ENCODE measurements around the gene GLIPR2. TPM values are rescaled to one million over a fixed set of nuclear protein-coding genes. Genes with fewer than 3 reads are reported as not detected.
"Not testable (repeated sequence)": the region's sequence is repeated elsewhere in the genome, so short reads cannot be mapped to it uniquely, and the experiment has no call there.

Gene GLIPR2
- polyA plus RNA-seq, 3 donors: 213 to 528 (median 520) TPM

DNA sequence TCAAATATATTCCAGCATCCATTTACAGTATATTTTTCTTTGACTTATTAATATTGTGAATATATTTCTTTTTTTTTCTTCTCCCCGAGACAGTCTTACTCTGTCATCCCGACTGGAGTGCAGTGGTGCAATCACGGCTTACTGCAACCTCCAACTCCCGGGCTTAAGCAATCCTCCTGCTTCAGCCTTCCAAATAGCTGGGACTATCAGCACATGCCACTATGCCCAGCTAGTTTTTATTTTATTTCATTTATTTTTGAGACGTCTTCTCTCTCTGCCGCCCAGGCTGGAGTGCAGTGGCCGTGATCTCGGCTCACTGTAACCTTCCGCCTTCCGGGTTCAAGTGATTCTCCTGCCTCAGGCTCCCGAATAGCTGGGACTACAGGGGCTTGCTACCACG is 7.4 kb upstream of the GLIPR2 start:
- DNase-seq: peak in 2 of 3 donors; percentile 76 to 79
- Mint-ChIP-seq H3K36me3 (peaks cover 0 to 2% of the 10 kb centered on the region in 2 donors), H3K4me1 (peaks cover 65% of the 10 kb centered on the region), H3K27ac (peak overlapping the region; percentile 93 to 99 (median 98)), H3K27me3 (ENCODE audit: low read depth in 3 of 3) (peaks cover 0 to 4% (median 0%) of the 10 kb centered on the region in 3 donors), H3K9me3 (peaks cover 0 to 5% (median 0%) of the 10 kb centered on the region in 7 donors), H3K4me3 (peak overlapping the region in 1 of 2 donors; percentile 11)
- 43% methylated on average over 7 of the region's 12 CpGs for WGBS (ENCODE audit: insufficient coverage)
- peak overlapping the region; percentile 31 for H3K9ac ChIP-seq (ENCODE audit: insufficient read depth, low read length, poor library complexity, severe bottlenecking)
- H3K4me3 ChIP-seq (replicated peaks in 1 of 3; ENCODE audit: low read depth in 2 of 3, low read length in 3 of 3): peak overlapping the region in 1 of 3 experiments; percentile 66
- peak overlapping the region; percentile 73 for H3K4me2 ChIP-seq (replicated peaks; ENCODE audit: extremely low read depth, low read length, poor library complexity, severe bottlenecking)
- peaks cover 56 to 68% of the 10 kb centered on the region in 2 donors for H3K4me1 ChIP-seq (ENCODE audit: control insufficient read depth in 1 of 2, insufficient read depth in 2 of 2, low read length in 2 of 2)
- H4K20me1 ChIP-seq (ENCODE audit: insufficient read depth, low read length): no peaks in the 10 kb centered on the region
- TF ChIP-seq, protein P1, sequence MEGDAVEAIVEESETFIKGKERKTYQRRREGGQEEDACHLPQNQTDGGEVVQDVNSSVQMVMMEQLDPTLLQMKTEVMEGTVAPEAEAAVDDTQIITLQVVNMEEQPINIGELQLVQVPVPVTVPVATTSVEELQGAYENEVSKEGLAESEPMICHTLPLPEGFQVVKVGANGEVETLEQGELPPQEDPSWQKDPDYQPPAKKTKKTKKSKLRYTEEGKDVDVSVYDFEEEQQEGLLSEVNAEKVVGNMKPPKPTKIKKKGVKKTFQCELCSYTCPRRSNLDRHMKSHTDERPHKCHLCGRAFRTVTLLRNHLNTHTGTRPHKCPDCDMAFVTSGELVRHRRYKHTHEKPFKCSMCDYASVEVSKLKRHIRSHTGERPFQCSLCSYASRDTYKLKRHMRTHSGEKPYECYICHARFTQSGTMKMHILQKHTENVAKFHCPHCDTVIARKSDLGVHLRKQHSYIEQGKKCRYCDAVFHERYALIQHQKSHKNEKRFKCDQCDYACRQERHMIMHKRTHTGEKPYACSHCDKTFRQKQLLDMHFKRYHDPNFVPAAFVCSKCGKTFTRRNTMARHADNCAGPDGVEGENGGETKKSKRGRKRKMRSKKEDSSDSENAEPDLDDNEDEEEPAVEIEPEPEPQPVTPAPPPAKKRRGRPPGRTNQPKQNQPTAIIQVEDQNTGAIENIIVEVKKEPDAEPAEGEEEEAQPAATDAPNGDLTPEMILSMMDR (IDR thresholded peaks at IDR 0.05): no peak
- peaks cover 20% of the 10 kb centered on the region for H3K79me2 ChIP-seq (ENCODE audit: insufficient read depth, low read length)
- intact Hi-C loops (cut with micrococcal nuclease): loop anchor here in 1 of 2 donors (5.0 kb wide), 1 partner anchor 38 kb away; the partner anchor contains the start of gene CCIN
- no peaks in the 10 kb centered on the region for H3K27me3 ChIP-seq (ENCODE audit: control insufficient read depth in 2 of 2, insufficient read depth in 2 of 2, low read length in 2 of 2)
- H3K36me3 ChIP-seq (replicated peaks in 1 of 2; ENCODE audit: control insufficient read depth in 1 of 2, insufficient read depth in 2 of 2, low read length in 2 of 2): no peaks in the 10 kb centered on the region
- H2AFZ ChIP-seq (ENCODE audit: insufficient read depth, low read depth, low read length, poor library complexity, severe bottlenecking): no peak overlapping the region
- H3K27ac ChIP-seq (ENCODE audit: low read depth in 1 of 2, low read length in 2 of 2): peak overlapping the region; percentile 88 to 98
- no peaks in the 10 kb centered on the region for H3K9me3 ChIP-seq (replicated peaks in 1 of 2; ENCODE audit: control insufficient read depth in 1 of 2, insufficient read depth in 1 of 2, low read length in 2 of 2)

DNA sequence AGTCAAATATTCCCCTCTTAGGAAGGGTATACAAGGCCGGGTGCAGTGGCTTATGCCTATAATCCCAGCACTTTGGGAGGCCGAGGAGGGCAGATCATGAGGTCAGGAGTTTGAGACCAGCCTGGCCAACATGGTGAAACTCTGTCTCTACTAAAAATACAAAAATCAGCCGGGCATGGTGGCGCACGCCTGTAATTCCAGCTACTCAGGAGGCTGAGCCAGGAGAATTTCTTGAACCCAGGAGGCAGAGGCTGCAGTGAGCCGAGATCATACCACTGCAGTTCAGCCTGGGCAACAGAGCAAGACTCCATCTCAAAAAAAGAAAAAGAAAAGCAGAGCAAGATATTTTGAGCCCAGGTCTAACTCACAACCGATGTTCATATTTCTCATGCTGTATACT is 4.9 kb upstream of the GLIPR2 start:
- WGBS (ENCODE audit: insufficient coverage): 89% methylated on average over 5 of the region's 7 CpGs
- peak overlapping the region in 3 of 7 donors; percentile 46 to 77 (median 68) for H3K27ac Mint-ChIP-seq
- H3K4me2 ChIP-seq (replicated peaks; ENCODE audit: extremely low read depth, low read length, poor library complexity, severe bottlenecking); intact Hi-C loops (cut with micrococcal nuclease); DNase-seq; H3K27me3 Mint-ChIP-seq (ENCODE audit: low read depth in 3 of 3); H3K9ac ChIP-seq (ENCODE audit: insufficient read depth, low read length, poor library complexity, severe bottlenecking); H3K9me3 Mint-ChIP-seq; H2AFZ ChIP-seq (ENCODE audit: insufficient read depth, low read depth, low read length, poor library complexity, severe bottlenecking); H3K27me3 ChIP-seq (ENCODE audit: control insufficient read depth in 2 of 2, insufficient read depth in 2 of 2, low read length in 2 of 2); H3K9me3 ChIP-seq (replicated peaks in 1 of 2; ENCODE audit: control insufficient read depth in 1 of 2, insufficient read depth in 1 of 2, low read length in 2 of 2); H3K4me3 Mint-ChIP-seq; H4K20me1 ChIP-seq (ENCODE audit: insufficient read depth, low read length); H3K4me3 ChIP-seq (replicated peaks in 1 of 3; ENCODE audit: low read depth in 2 of 3, low read length in 3 of 3); H3K36me3 Mint-ChIP-seq; H3K27ac ChIP-seq (ENCODE audit: low read depth in 1 of 2, low read length in 2 of 2); H3K36me3 ChIP-seq (replicated peaks in 1 of 2; ENCODE audit: control insufficient read depth in 1 of 2, insufficient read depth in 2 of 2, low read length in 2 of 2): not testable (repeated sequence)
- peaks cover 48% of the 10 kb centered on the region for H3K4me1 Mint-ChIP-seq
- Histone ChIP-seq H3K79me2 (ENCODE audit: insufficient read depth, low read length) (peaks cover 20% of the 10 kb centered on the region), H3K4me1 (ENCODE audit: control insufficient read depth in 1 of 2, insufficient read depth in 2 of 2, low read length in 2 of 2) (peaks cover 37 to 53% of the 10 kb centered on the region in 2 donors)
